KBM-7 (cell line): ENCODE results near the gene ACSM6.

Source experiments
- DNase-seq: peaks from one replicate; pipeline ENCODE4 v3.0.0-alpha.2; 2015
- in situ Hi-C: fragments of 300-500 bp; cut with MboI; formaldehyde crosslinking; loops from 2 replicates; pipeline ENCODE4 v1.14.3; 2020; ENCODE audit warnings: low sequenced_read_pairs, low pct_unique_long_range_greater_than_20kb, mixed read lengths

The ACSM6 gene

DNA sequence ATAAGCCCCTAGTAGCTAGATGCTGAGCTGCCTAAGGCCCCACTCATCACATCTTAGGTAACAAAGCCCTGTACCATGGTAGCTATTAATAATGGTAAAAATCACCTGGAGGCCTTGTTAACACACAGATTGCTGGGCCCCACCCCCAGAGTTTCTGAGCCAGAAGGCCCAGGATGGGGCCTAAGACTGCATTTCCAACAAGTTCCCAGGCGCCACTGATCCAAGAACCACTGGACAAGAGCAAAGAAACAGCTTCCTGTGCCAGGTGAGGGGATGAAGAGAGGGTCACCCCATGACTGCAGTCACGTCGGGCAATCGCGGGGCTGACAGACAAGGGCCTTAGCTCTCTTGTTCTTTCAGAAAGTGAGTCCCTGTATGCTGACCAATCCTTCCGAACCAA, 46.8 kb downstream of the ACSM6 start:
- DNase-seq = no peak
- in situ Hi-C loops = loop anchor here (10.0 to 25.0 kb wide), 2 partner anchors 124 to 629 kb away; no protein-coding TSS in a partner anchor

DNA sequence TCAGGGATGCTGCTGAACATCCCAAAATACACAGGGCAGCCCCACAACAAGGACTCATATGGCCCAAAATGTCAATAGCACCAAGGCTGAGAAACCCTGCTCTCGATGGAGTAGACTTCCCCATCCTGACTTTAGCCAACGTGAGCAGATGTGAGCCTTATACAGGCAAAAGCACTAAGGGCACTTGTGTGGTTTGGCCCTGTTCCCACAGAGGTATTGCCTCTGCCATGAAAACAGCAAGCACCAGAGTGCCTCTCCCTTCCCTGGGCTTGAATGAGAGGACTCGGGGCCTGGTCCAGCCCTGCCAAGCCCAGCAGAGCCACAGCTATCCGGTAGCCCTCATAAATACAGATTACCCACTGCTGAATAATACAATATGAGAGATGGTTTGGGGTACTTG, 47.5 kb downstream of the ACSM6 start:
- in situ Hi-C loops = loop anchor here (10.0 to 25.0 kb wide), 2 partner anchors 123 to 629 kb away; no protein-coding TSS in a partner anchor
- no peak for DNase-seq

DNA sequence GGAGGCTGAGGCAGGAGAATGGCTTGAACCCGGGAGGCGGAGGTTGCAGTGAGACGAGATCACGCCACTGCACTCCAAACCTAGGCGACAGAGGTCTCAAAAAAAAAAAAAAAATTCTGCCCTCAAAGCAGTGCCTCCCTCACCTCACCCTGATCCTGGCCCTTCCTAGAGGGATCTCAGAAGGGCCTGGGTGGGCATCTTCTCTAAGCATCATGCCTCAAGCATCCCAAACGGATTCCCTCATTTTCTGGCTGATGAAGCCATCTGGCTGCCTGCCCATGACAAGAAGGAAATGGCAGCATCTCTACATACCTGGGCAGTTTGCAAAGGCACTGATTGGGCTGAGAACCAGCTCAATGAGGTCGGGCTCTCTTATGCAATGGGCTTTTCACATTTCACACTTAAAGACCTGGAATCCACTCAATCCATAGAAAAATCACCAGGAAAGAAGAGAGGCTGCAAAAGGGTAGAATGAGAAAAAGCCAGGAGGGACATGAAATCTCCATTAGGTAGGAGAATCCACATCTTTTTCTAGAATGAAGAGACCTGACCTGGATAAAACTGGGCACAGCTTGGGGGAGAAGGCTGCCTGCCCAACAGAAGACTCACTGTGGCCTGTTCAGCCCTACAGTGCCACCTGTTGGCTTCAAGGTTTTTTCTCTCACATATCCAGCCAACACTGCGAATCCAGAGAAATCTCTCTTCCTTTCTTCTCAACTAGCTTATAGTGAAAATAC, 48.7 kb downstream of the ACSM6 start:
- in situ Hi-C loops = loop anchor here (10.0 to 25.0 kb wide), 2 partner anchors 122 to 630 kb away; no protein-coding TSS in a partner anchor
- peak; percentile 61 for DNase-seq

DNA sequence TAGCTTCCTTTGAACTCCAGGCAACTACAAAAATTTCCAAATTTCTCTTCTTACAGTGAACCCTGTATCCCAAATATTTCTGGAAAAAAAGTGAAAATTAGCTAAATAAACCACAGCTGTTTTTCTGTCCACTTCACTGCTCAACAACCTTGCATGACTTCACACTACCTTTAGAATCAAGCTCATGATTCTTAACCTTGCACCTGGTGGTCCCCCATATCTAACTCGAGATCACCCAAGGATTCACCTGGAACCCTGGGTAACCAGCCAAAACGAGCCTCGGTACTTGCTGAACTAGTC, 49.2 kb downstream of the ACSM6 start:
- in situ Hi-C loops = loop anchor here (10.0 to 25.0 kb wide), 2 partner anchors 122 to 631 kb away; no protein-coding TSS in a partner anchor
- no peak for DNase-seq

DNA sequence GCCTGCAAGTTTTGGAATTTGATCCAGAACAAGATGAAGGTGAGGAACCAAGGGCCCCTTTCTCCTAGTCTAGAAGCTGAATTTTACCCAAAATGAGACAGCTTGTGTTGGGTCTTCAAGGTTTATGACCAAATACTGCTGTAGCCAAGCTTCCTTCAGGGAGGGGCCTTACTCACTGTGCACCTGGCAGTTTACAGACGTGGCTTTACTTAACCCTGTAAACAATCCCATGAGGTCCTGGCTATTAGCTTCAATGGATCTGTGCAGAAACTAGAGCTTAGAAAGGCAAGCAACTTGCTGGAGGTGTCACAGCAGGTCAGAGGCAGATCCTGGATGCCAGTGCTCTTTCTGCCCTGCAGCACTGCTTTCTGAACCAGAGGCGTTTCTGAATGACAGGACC, 50.1 kb downstream of the ACSM6 start:
- in situ Hi-C loops = loop anchor here (10.0 to 25.0 kb wide), 2 partner anchors 121 to 632 kb away; no protein-coding TSS in a partner anchor
- DNase-seq = no peak

DNA sequence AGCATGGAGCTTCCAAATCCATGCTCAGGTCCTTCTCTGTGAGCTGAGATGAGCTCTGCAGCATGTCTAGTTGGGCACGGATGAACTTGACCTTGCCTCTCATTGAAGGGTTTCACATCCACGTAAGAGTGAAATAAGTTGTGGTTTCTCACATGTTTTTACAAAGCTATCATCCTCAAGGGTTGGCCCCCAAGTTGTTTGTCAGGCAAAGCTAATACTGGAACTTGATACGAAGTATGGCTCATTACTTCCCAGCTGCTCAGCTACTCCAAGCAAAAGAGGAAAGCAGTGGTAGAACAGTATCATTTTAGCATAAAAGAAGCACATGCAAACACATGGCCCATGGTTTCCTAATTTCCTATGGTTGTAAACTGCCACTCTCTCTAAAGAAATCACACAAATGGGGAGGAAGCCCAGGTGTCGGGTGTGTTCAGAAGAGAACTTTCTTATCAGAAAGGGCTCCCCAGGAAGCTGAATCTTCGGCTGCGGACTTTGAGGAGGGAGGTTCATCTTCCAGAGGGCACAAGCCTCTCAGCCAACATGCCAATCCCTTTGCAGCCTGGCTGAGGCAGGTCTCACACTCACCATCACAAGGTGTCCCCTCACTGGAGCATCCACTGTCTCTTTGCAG, 51.5 kb downstream of the ACSM6 start:
- in situ Hi-C loops = loop anchor here (10.0 to 25.0 kb wide), 2 partner anchors 119 to 633 kb away; no protein-coding TSS in a partner anchor
- no peak for DNase-seq

DNA sequence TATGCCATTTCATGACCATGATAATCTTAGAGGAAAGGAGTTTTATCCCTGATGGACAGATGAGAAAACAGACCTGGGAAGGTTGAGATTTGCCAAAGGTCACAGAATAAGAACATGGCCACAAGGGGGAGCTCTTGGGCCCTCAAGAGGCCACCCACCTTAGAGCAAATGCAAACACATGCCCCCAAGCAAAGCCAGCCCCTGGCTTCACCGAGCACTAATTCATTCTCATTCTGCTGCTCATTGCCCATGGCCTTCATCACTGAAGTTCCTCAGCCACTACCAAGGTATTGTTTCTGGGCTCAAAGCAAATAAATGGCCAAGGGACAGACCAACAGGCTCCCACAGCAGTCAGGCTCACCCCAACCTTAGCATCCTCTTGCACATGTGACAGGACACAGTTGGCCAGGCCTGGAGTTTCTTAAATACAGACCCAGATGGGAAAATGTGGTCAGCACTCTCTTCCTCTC, 52.6 kb downstream of the ACSM6 start:
- in situ Hi-C loops = loop anchor here (10.0 to 25.0 kb wide), 2 partner anchors 118 to 634 kb away; no protein-coding TSS in a partner anchor
- DNase-seq = peak; percentile 85

DNA sequence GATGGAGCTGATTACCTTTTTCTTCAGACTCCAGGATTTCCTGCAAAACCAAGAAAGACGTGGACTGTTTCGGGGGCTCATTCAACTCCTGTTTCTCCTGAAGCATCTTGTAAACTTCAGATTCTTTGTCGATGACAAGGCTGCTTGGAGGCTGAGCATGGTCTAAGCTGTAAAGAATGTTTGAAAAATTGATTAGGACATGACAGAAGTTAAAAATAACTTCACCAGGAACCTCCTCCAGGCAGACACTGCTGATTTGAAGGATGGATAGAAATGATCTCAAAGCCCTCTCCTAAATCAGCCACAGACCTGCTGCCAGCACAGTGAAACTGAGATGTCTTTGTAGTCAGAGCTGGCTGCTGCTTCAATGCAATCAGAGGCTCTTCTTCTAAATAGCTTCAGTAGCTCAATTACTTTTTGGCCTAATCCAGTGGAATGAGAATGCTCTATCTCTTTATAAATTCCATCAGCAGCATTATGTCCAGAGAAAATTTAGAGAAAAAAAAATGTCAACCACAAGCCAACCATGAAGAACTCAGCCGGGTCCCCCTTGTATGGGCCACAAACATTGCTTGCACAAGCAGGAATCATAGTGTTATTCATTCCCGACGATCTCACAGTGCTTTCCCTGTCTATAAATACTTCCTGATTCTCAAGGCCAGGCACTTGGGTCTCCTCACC, 53.3 kb downstream of the ACSM6 start:
- in situ Hi-C loops = loop anchor here (10.0 to 25.0 kb wide), 2 partner anchors 117 to 635 kb away; no protein-coding TSS in a partner anchor
- no peak for DNase-seq

DNA sequence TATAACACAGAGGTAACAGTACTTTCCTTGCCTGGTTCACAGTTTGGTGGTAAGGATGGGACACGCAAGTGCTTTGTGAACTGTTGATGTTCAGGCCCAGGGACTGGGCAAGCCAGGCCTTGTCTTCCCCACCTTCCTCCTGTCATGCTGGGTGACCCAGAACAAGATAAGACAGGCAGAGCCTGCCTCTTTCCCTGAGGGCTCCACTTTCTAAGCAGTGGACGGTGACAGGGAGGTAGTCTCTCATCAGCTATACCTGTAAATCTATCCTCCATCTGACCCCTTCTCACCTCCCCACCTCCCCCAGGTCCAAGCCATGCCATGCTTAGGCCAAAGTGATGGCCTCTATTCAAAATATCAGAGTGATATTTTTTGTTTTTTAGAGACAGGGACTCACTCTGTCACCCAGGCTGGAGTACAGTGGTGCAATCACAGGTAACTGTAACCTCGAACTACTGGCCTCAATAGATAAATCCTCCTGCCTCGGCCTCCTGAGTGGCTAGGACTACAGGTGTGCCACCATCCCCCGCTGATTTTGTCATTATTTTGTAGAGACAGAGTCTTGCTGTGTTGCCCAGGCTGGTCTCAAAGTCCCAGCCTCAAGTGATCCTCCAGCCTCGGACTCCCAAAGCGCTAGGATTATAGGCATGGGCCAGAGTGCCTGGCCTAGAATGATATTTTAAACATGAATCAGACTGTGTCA, 54.0 kb downstream of the ACSM6 start:
- in situ Hi-C loops = loop anchor here (10.0 to 25.0 kb wide), 2 partner anchors 117 to 636 kb away; no protein-coding TSS in a partner anchor
- no peak for DNase-seq

DNA sequence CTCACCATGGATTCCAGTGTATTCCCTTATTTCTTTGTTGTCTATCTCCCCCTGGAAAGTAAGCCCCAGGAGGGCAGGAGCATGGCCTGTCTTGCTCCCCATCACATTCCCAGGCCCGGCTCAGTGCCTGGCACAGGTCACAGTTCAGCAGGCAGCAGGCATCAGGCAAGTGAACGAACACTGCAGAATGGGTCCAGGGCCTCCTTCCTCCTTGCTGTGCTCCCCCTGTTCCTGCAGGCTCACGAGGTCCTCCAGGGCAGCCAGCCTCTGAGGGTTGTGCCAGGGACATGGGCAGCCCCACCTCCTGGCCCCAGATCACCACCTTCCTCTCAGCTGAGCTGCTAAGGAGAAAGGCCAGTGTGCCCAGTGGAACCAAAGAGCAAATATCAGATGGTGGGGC, 55.0 kb downstream of the ACSM6 start:
- no peak for DNase-seq
- in situ Hi-C loops = loop anchor here (10.0 to 25.0 kb wide), 2 partner anchors 116 to 637 kb away; no protein-coding TSS in a partner anchor

DNA sequence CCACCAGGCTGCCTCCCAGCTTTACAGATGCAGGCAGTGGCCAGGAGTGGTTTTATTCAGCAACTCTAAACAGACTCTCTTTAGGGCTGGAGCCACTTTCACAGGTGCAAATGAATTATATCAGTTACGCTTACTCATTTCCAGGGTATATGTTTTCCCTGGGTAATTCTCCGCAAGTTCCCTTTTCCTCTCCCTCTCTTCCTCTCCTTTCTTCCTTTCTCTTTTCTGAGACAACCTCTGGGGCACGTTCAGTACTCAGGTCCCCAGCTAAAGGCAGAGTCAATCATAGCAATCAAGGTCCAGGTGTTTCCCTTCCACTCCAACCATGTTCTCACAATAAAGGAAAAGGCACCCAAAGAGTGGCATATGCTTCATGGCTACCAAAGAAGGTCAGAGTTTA, 55.4 kb downstream of the ACSM6 start:
- in situ Hi-C loops = loop anchor here (10.0 to 25.0 kb wide), 2 partner anchors 115 to 637 kb away; no protein-coding TSS in a partner anchor
- no peak for DNase-seq

DNA sequence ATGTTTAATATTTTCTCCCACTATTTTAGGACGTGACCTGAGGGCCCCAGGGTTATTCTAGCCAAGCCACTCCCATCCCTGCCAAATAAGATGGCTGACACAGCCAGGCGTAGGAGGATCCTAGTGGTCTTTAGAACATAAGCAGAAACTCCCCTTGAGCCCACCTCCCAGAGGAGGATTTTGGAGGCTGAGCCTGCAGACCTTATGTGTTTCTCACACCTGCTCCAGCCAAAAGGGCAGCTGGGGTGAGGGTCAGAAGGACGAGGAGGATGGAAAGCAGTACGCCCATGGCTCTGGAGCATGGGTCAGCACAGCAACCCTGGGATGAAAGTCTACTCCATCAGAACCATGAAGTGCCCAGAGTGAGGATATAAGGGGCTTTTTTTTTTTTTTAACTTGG, 56.8 kb downstream of the ACSM6 start:
- in situ Hi-C loops = no loop called here
- DNase-seq = no peak

DNA sequence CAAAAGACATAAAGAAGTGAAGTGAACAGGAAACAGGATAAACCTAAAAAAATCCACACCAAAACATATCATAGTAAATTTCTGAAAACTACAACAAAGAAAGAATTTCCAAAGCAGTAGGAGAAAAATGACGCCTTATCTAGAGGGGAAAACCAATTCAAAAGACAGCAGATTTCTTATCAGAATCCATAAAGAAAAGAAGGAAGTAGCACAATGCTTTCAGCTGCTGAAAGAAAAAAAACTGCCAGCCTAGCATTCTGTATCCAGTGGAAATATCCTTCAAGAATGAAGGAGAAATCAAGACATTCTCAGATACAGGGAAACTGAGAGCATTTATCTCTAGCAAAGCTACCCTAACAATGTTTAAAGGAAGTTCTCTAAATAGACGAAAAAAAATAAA, 59.0 kb downstream of the ACSM6 start:
- in situ Hi-C loops = no loop called here

DNA sequence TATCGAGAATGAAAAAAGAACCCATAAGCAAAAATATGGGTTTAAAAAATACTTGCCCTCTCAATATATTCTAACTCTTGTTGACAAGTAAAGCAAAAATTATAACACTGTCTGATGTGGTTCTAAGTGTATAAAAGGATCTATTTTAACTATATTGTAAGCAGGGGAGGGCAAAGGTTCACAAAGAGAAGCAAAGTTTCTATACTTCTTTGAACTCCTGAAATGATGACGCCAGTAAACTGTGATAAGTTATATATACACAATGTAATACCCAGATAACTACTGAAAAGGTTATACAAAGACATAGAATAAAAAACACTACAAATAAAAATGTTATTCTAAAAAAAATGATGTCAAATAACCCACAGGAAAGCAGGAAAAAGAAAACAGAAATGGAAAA, 59.6 kb downstream of the ACSM6 start:
- DNase-seq = no peak
- in situ Hi-C loops = no loop called here

More for the DNA sequence above, 59.0 kb downstream of the ACSM6 start:
- DNase-seq = peak; percentile 28

DNA sequence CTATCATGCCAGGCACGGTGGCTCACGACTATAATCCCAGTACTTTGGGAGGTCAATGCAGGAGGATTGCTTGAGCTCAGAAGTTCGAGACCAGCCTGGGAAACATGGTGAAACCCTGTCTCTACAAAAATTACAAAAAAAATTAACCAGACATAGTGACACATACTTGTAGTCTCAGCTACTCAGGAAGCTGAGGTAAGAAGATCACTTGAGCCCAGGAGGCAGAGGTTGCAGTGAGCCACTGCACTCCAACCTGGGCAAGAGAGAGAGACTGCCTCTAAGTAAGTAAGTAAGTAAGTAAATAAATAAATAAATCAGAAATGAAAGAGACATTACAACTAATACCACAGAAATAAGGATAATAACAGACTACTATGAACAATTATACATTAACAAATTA, 60.6 kb downstream of the ACSM6 start:
- DNase-seq = no peak
- in situ Hi-C loops = no loop called here

DNA sequence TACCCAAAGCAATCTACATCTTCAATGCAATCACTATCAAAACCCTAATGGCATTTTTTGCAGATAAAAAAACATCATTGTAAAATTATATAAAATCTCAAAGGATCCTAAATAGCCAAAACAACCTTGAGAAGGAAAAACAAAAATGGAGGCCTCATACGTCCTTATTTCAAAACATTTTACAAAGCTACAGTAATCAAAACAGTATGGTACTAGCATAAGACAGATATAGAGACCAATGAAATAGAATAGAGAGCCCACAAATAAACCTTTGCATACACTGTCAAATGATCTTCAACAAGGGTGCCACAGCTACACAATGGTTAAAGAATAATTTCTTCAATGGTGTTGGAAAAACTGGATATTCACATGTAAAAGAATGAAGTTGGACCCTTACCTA, 62.2 kb downstream of the ACSM6 start:
- no peak for DNase-seq
- in situ Hi-C loops = no loop called here

DNA sequence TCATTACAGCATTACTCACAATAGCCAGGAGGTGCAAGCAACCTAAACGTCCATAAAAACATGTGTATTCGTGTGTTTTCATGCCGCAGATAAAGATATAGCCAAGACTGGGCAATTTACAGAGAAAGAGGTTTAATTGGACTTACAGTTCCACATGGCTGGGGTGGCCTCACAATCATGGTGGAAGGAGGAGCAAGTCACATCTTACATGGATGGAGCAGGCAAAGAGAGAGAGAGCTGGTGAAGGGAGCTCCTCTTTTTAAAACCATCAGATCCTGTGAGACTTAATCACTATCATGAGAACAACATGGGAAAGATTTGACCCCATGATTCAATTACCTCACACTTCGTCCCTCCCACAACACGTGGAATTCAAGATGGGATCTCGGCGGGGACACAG, 63.8 kb downstream of the ACSM6 start:
- in situ Hi-C loops = no loop called here
- DNase-seq = no peak

DNA sequence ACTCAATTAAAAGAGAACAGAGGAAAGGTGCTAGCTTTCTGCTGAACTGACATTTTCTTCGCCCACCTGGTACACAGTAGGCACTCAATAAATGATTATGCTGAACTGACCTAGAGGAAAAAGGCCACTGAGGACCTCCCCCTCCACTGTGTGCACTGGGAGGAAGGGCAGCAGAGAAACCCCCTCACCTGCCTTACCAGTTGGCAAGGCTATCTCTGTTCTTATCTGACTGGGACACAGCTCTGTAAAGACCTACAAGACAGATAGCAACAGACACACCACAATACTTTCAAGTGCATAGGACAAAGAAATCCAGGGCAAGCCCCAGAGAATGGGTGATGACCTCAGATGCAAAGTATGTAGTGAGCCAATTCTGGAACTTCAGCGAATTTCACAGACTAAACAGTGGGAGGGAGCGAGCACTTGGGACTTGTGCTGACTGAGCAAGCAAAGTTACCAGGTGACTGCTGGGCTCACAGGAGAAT, 66.4 kb downstream of the ACSM6 start:
- in situ Hi-C loops = no loop called here
- DNase-seq = no peak
